ENCODE results near the gene DGCR6L.
A peak's percentile ranks its signal among the peaks of the same experiment; 100 is the strongest.
"Not testable (repeated sequence)": the region's sequence is repeated elsewhere in the genome, so short reads cannot be mapped to it uniquely, and the experiment has no call there.

DGCR6L gene

DNA sequence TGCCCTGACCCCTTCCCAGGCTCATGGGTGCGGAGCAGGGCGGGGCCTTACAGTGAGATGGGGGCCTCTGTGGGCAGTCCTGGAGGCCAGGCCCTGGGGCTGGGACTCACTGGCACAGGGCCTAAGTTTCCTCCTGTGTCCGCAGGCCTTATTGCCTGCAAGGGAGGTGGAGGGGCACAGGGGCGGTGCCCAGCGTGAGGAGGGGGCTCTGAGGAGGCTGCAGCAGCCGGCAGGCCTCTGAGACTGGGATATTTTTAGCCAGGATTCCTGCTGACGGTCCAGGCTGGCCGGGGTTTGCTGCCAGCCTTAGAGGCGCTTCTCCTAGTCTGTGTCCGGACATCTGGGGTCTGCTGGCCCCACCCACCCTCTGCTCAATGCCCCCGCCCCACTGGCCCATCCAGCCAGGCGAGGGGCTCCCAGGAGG lies 46.1 kb downstream of the DGCR6L start:
- no peak for DNase-seq

DNA sequence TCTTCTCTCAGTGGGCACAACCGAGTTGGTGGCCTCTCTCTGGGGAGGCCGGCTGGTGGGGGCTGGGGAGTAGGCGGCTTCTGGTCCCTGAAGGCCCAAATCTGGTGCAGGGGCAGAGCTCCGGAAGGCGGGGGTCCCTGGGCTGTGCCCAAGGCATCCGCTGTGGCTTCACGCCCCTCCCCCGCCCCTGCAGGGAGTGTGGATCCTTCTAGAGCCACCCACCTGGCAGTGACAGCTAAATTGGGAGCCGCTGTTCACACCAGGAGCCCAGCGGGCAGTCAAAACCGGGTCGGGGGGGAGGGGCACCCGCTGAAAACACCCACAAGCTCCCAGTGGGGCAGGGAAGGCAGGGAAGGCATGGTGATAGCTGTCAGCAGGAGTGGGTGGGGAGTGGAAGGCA lies 47.2 kb downstream of the DGCR6L start:
- DNase-seq, result no peak

- DNase-seq, result no peak
These were observed 47.7 kb downstream of the DGCR6L start for GRCh38 chr22:20272174-20272573.

DNA sequence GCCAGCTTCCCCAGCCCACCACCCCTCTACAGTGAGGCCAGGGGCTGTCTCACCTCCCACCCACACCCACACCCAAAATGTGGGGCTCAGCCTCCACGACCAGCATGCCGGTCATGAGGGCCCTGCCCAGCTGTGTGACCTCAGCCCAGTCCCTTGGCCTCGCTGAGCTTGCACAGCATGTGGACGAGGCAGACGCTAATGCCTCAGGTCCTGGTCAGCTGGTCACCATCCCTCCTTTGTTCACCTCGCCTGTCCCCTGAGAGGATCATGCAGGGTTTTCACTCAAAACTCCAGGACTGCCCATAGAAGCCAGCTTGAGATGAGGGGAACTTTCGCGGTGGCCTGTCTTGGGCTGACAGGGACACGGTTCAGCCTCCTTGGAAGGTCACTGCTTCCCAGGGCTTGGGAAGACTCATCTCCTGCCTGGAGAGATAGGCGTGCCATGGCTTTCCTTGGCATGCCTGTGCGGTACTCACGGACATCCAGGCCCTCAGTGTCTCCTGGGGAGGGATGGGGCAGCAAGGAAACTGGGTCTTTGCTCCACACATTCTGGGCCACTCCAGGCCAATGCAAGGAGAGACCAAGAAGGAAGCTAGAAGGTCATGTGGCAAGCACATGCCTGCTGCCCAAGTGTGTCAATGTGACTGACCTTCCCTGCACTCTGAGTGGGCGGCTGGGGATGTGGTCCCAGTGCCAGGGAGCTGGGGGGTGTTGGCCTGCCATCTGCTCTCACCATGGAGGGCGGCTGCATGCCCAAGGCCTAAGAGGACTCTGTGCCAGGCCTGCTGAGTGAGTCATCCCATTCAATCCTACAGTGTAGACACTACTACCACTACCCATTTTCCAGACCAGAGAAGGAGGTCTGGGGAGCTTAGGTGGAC lies 48.5 kb downstream of the DGCR6L start:
- no peak for DNase-seq

GRCh38 chr22:20270190-20271113 lies 49.4 kb downstream of the DGCR6L start:
- DNase-seq, result not testable (repeated sequence)

DNA sequence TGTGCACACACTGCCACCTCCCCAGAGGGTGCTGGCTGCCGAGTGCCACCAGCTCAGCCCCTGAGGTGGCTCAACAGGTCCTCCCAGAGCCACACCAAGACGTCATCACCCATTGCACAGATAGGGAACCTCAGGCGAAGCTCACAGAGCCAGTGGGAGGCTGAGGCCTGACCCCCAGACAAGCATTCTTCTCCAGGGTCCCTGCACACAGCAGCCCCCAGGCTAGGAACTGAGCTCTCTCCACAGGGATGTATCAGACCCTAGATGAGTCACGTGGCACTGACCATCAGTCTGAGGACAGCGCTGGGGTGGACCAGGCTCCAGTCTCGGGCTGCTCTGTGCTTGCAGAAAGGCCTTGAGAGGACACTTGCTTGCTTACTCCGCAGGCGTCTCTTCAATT lies 50.2 kb downstream of the DGCR6L start:
- not testable (repeated sequence) for DNase-seq

- DNase-seq, result not testable (repeated sequence)
These were observed 50.7 kb downstream of the DGCR6L start for GRCh38 chr22:20269201-20269600.

DNA sequence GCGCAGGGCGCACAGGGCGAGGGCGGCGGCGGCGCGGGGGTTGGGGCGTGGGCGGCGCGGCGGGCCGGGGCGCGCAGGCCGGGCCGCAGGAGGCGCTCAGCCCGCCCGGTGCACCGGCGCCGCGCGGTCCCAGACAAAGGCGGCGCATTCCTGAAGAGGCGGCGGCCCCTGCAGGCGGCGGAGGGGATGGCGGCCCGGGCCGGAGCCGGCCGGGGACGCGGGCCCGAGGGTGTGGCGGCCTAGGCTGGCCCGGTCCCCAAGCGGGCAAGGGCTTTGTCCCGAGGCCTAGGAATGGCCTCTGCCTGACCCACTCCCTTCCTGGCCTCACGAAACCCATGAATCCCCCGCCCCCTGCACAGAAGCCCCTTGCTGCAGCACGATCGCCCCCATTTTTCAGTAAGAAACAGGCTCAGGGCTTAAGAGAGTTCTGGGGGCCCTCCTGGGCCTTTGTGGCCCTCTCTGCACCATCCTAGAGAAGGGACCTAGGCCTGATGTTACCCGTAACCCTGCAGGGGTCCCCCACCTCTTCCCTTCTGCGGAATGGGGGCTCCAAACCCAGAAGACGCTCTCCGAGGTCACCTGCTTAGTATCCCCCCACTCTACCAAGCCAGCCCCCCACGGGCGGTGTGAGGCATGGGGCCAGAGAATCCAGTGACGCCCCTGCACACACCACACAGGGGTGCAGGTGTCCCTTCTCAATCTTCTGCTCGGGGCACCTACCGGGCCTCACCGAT lies 51.4 kb downstream of the DGCR6L start, which contains the start of gene RTN4R:
Gene RTN4R (minus strand): TSS at position 40 of the 734 bp plus-strand sequence. CDS start 226 bp downstream, outside the sequence.
- peak; percentile 84 for DNase-seq

- no peak for DNase-seq
These were observed 52.2 kb downstream of the DGCR6L start for GRCh38 chr22:20267441-20268278.

DNA sequence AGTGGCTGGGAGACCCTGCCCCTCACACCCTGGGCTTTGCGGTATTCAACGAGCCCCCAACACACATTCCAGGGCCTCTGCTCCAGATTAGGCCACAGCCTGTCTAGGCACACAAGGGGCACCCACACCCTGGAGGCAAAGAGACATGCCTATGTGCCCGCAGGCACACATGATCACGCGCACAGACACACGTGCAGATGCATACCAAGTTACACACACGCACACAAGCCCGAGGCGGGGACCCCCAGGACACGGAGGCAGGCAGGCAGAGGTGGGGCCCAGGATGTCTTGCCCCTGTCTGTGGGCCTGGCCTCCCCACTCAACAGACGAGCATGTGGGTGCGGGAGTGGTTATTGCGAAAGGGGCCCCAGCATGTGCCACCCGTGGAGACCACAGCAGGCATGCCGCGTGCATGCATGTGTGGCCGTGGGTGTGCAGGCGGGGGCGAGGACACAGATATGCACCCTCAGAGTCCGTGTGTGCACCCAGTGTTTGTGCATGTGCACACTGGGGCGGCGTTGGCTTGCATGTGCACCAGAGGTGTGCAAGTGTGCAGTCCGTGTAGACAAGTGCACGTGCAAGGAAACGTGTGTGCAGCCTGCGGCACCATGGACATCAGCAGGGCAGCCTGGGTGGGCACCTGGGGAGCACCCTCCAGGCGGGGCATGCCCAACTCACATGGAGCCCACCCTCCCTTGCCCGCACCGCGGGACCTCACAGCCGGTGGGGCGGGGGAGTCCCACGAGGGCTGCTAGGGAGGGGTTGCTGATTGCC lies 53.0 kb downstream of the DGCR6L start:
- not testable (repeated sequence) for DNase-seq

DNA sequence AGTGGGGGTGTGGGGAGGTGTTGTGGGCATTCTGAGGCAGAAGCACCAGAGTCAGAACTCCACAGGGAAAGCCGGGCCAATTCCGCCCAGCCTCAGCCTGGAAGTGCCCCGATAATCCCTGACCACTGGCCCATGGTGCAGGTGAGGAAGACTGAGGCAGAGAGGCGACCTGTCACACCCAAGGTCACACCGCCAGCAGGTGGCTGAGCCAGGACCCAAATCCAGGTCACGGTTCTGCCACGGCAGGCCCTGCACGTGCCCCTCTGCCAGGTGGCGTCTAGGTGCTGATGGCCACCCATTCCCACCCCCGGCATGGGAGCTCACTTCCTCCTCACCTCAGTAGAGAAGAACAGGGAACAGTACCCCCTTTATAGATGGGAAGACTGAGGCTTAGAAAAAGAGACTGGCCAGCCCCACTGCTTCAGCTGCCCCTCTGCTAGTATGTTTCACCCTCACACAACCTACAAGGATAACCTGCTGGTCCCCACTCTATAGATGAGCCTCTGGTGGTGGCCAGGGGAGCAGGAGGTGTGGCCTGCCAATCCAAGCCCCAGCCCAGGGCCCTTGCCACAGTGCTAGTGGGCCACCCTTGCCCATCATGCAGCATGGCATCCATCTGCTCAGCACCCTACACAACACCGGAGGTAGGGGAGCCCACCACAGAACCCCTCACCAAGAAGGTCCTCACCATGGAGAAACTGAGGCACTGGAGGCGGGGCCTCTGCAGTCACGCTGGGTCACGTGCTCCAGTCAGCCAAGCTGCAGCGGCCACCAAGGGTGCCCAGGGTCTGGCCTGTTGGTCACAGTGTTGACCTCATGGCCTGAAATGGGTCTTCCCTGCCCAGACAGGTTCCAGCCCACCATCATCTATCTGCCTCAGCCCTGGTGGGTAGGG lies 53.8 kb downstream of the DGCR6L start:
- not testable (repeated sequence) for DNase-seq

GRCh38 chr22:20264614-20265452 lies 55.0 kb downstream of the DGCR6L start:
- no peak for DNase-seq
